HS-5 (cell line): ENCODE results near the gene TOX2.

ENCODE experiments used
- DNase-seq: peaks from one replicate; pipeline ENCODE4 v3.0.0-alpha.2; 2012; ENCODE audit warnings: low read depth

Gene TOX2

GRCh38 chr20:43914311-43915210 is at the start of gene TOX2:
Gene TOX2, plus strand, starts transcription at chr20:43914852. Its CDS starts 40 bp downstream, at chr20:43914892.
- DNase-seq: no peak

GRCh38 chr20:43868091-43868490 is 46.6 kb upstream of the TOX2 start:
- DNase-seq: no peak

- DNase-seq: no peak
These were observed 44.2 kb upstream of the TOX2 start for GRCh38 chr20:43870484-43870883.

GRCh38 chr20:43878776-43879175 is 35.9 kb upstream of the TOX2 start:
- no peak for DNase-seq

GRCh38 chr20:43893930-43894329 is 20.7 kb upstream of the TOX2 start:
- DNase-seq: no peak

GRCh38 chr20:43894491-43894890 is 20.2 kb upstream of the TOX2 start:
- DNase-seq: no peak

GRCh38 chr20:43895235-43895634 is 19.4 kb upstream of the TOX2 start:
- DNase-seq: no peak

GRCh38 chr20:43899274-43900120 is 15.2 kb upstream of the TOX2 start:
- no peak for DNase-seq

GRCh38 chr20:43900121-43900466 is 14.6 kb upstream of the TOX2 start:
- no peak for DNase-seq

GRCh38 chr20:43900496-43900895 is 14.2 kb upstream of the TOX2 start:
- DNase-seq: no peak

GRCh38 chr20:43901296-43901695 is 13.4 kb upstream of the TOX2 start:
- no peak for DNase-seq

GRCh38 chr20:43903953-43904826 is 10.5 kb upstream of the TOX2 start:
- no peak for DNase-seq

GRCh38 chr20:43904827-43905177 is 9.8 kb upstream of the TOX2 start:
- no peak for DNase-seq

- no peak for DNase-seq
These were observed 8.1 kb upstream of the TOX2 start for GRCh38 chr20:43906505-43907034.

- DNase-seq: no peak
These were observed 5.4 kb upstream of the TOX2 start for GRCh38 chr20:43909211-43909610.

GRCh38 chr20:43909720-43910119 is 4.9 kb upstream of the TOX2 start:
- no peak for DNase-seq

GRCh38 chr20:43910564-43910963 is 4.1 kb upstream of the TOX2 start:
- no peak for DNase-seq

- DNase-seq: no peak
These were observed 3.6 kb upstream of the TOX2 start for GRCh38 chr20:43911066-43911465.

GRCh38 chr20:43913291-43914025 is 1.2 kb upstream of the TOX2 start:
- no peak for DNase-seq

- no peak for DNase-seq
These were observed 790 bp downstream of the TOX2 start for GRCh38 chr20:43915211-43916072.
